Measurements from ENCODE around the gene NCK2. TPM values are rescaled to one million over a fixed set of nuclear protein-coding genes. Genes with fewer than 3 reads are reported as not detected.

Gene NCK2
- total and polyA plus RNA-seq, 2 experiments from 2014 or later = 55.0 to 65.9 TPM

DNA sequence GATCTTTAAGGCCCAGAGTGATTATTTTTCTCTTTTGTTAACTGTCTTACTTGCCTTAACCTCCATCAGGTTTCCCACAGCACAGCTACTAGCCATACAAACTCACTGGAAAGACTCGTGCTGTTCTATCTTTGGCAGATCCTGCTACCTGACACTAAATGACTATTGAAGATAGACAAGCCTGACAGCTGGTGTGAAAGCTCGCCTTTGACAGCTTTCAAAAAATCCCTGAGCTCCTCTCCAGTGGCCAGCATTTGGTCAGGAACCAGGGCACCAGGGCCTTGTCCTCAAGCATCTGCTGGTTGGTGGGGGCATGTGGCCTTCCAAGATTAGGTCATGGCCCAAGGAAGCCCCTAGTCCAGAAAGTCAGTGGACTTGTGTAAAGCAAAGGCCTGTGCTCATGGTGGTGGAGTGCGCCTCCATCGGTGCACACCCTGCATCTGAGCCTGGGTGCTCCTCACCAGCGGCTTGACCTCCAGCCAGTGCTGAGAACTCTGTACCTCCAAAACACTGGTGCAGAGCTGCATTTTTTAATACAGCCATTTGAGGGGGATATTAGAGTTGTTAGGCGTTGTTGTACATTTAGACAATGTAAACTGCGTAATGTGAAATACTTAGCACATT is 158.5 kb downstream of the NCK2 start:
- Histone ChIP-seq H3K4me3 (no peak overlapping the region), H3K27me3 (no peaks in the 10 kb centered on the region), H3K4me1 (ENCODE audit: low read depth) (no peaks in the 10 kb centered on the region), H3K36me3 (no peaks in the 10 kb centered on the region), H3K27ac (no peak overlapping the region), H3K9me3 (ENCODE audit: low read depth) (no peaks in the 10 kb centered on the region)
- TF ChIP-seq CTCF (IDR thresholded peaks at IDR 0.05; ENCODE audit: low read depth, low read length) = no peak
- no peak for DNase-seq (ENCODE audit: low read depth in 1 of 2, low spot score in 1 of 2)

GRCh38 chr2:105904938-105905337 is 160.2 kb downstream of the NCK2 start:
- Histone ChIP-seq H3K9me3 (ENCODE audit: low read depth) (no peaks in the 10 kb centered on the region), H3K4me1 (ENCODE audit: low read depth) (no peaks in the 10 kb centered on the region), H3K36me3 (no peaks in the 10 kb centered on the region), H3K4me3 (no peak overlapping the region), H3K27me3 (no peaks in the 10 kb centered on the region), H3K27ac (no peak overlapping the region)
- TF ChIP-seq CTCF (IDR thresholded peaks at IDR 0.05; ENCODE audit: low read depth, low read length) = no peak
- DNase-seq (ENCODE audit: low read depth in 1 of 2, low spot score in 1 of 2) = no peak

GRCh38 chr2:105906481-105906880 is 161.8 kb downstream of the NCK2 start:
- DNase-seq (ENCODE audit: low read depth in 1 of 2, low spot score in 1 of 2) = no peak
- no peaks in the 10 kb centered on the region for H3K4me1 ChIP-seq (ENCODE audit: low read depth)
- no peak overlapping the region for H3K27ac ChIP-seq

DNA sequence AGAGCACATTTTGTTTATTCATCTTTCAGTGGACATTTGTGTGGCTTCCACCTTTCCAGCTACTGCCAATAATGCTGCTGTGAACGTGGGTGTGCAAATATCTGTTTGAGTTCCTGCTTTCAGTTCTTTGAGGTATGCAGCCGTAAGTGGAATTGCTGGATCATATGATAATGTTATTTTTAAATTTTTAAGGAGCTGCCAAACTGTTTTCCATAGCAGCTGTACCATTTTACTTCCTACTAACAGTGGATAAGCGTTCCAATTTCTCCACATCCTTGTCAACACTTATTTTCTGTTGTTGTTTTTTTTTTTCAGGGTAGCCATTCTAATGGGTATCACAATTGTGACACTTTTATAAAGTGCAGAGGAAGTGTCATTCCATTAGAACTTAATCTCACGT is 162.5 kb downstream of the NCK2 start:
- DNase-seq (ENCODE audit: low read depth in 1 of 2, low spot score in 1 of 2) = peak in 1 of 2 donors; percentile 38
- no peak overlapping the region for H3K27ac ChIP-seq
- H3K9me3 ChIP-seq (ENCODE audit: low read depth) = no peaks in the 10 kb centered on the region
- no peak for TF ChIP-seq CTCF (IDR thresholded peaks at IDR 0.05; ENCODE audit: low read depth, low read length)
- no peaks in the 10 kb centered on the region for H3K27me3 ChIP-seq
- no peaks in the 10 kb centered on the region for H3K4me1 ChIP-seq (ENCODE audit: low read depth)
- no peaks in the 10 kb centered on the region for H3K36me3 ChIP-seq
- H3K4me3 ChIP-seq = no peak overlapping the region

More at GRCh38 chr2:105906481-105906880, 161.8 kb downstream of the NCK2 start:
- H3K4me3 ChIP-seq = no peak overlapping the region
- no peaks in the 10 kb centered on the region for H3K9me3 ChIP-seq (ENCODE audit: low read depth)
- no peak for TF ChIP-seq CTCF (IDR thresholded peaks at IDR 0.05; ENCODE audit: low read depth, low read length)
- H3K36me3 ChIP-seq = no peaks in the 10 kb centered on the region
- no peaks in the 10 kb centered on the region for H3K27me3 ChIP-seq

DNA sequence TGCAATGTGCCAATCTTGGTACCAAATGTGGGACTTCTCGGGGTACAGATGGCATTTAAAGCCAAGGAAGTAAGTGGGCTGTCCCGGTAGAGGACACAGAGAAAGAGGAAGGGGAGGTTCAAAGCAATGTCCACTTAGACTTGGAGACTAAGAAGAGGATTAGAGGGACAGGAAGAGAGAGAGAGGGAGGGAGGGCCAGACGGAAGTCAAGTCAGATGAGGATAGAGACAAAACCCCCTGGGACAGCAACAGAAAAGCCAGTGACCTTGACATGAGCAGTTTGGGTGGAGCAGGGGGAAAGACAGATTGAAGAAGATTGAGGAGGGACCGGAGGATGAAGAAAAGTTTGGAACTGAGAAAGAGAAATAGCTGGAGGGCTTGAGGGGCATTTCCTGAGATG is 164.5 kb downstream of the NCK2 start:
- H3K4me1 ChIP-seq (ENCODE audit: low read depth) = no peaks in the 10 kb centered on the region
- DNase-seq (ENCODE audit: low read depth in 1 of 2, low spot score in 1 of 2) = no peak
- no peak overlapping the region for H3K27ac ChIP-seq
- H3K36me3 ChIP-seq = no peaks in the 10 kb centered on the region
- TF ChIP-seq CTCF (IDR thresholded peaks at IDR 0.05; ENCODE audit: low read depth, low read length) = no peak
- no peaks in the 10 kb centered on the region for H3K27me3 ChIP-seq
- H3K4me3 ChIP-seq = no peak overlapping the region
- H3K9me3 ChIP-seq (ENCODE audit: low read depth) = no peaks in the 10 kb centered on the region
